CD4-positive, alpha-beta T cell treated with Interleukin-6 at 100 ng/mL for 8 hours (primary cell): ENCODE data around the gene EPHB6.

Experiments used
- DNase-seq: peaks from one replicate; pipeline ENCODE4 v3.0.0-alpha.2; 2020; ENCODE audit warnings: mixed read lengths, low spot score

EPHB6 gene

GRCh38 chr7:142835487-142835886 lies 19.4 kb upstream of the EPHB6 start:
- DNase-seq = no peak

- DNase-seq = no peak
These were observed 18.4 kb upstream of the EPHB6 start for GRCh38 chr7:142836426-142836825.

GRCh38 chr7:142838461-142839213 lies 16.2 kb upstream of the EPHB6 start:
- DNase-seq = no peak

GRCh38 chr7:142842251-142842766 lies 12.6 kb upstream of the EPHB6 start:
- DNase-seq = no peak

- DNase-seq = no peak
These were observed 7.5 kb upstream of the EPHB6 start for GRCh38 chr7:142847353-142847752.

DNA sequence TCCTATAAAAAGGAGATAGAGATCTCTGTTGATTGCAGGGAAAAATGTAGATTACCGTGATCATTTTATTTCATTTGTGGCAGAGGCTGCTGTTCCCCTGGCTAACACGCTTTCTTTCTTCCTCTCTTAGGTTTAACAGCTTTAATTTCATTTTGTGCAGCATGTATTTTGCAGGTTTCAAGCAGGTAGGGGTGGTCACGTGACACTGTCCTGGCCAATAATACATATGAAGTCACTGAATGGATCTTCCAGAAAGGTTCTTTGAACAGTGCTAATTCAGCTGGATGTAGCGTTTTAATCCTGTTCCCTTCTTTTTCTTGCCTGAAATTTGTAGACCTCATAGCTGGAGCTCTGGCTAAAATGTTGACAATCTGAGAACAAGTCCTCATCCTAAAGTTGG lies 3.6 kb upstream of the EPHB6 start:
- no peak for DNase-seq

DNA sequence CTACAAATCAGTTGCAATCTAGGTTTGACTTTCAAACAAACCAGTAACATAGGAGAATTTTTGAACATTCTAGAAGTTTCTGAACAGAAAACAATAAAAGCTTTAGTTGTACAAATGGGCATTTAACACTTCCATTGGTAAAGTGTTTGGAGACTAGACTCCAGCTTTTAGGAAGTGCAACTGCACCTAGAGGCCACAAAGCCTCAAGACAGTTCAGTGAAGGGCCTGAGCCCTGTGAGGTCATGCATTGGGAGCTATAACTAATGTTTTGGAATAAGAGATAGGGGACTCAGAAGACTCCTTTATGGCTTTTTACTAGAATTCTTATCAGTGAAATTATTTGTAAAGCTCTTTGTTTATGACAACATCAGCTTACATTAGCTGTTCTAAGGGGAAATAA lies 3.0 kb upstream of the EPHB6 start:
- no peak for DNase-seq

- DNase-seq = peak; percentile 61
These were observed 1.0 kb upstream of the EPHB6 start for GRCh38 chr7:142853739-142854371.

DNA sequence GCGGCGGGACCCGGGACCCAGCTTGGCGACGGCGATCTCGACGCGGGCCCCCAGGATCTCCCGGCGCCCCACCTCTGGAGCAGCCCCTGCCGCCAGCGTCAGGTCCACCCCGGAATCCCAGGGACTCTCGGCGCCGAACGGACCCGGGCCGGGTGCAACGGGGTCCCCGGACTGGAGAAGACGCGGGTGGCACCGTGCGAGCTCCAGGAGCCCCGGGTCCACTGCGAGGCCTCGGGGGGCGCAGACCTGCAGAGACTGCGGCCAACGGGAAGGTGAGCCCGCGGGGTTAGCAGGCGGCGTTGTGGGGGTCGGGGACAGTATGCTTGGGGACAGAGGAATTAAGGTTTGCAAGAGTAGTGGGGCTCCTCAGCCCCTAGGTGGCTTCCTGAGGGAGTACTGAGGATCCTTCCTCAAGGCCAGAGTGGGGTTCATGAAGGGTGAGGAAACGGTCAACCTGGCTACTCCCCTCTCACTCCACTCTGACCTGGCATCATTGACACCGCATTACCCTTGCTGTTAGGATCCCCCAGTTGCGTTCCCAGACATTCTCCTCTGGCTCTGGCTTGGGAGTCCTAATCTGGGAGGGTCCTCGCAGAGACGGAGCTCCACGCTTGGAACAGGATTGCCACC lies 353 bp downstream of the EPHB6 start:
- no peak for DNase-seq

DNA sequence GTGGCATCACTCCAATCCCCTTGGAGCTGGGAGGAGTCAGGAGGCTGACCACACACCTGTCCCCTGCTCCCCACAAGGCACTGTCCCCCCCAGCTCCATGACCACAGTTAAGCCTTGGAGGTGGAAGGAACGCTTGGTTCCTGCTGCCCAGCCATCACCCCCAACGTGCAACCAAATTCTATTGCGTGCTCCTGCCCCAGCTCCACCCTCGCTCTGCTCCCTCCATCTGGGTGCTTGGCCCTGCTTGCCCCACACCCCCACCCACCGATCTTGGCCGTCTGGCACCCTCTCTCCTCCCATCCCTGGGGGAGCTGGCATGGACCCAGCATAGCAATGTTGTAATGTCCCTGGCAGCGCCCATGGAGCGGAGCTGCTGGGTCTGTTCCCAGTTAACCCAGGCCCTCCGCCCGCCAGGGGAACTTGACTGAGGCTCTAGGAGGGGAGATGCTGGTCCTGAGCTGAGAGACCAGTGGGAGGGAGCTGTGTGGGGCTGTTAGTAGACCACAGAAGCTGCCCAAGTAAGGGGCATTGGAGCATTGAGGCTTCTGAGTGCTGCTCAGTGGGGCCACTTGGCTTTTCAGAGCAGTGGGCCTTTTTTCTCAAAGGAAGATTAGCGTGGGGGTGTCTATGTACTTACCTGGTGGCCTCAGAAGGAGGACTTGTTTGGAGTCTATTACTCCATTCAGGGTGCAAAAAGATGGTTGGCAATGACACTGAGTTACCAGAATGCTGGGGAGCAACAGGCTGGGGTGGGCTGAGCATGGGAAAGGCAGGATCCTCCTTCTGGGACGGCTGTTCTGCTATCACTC lies 1.1 kb downstream of the EPHB6 start:
- DNase-seq = no peak

DNA sequence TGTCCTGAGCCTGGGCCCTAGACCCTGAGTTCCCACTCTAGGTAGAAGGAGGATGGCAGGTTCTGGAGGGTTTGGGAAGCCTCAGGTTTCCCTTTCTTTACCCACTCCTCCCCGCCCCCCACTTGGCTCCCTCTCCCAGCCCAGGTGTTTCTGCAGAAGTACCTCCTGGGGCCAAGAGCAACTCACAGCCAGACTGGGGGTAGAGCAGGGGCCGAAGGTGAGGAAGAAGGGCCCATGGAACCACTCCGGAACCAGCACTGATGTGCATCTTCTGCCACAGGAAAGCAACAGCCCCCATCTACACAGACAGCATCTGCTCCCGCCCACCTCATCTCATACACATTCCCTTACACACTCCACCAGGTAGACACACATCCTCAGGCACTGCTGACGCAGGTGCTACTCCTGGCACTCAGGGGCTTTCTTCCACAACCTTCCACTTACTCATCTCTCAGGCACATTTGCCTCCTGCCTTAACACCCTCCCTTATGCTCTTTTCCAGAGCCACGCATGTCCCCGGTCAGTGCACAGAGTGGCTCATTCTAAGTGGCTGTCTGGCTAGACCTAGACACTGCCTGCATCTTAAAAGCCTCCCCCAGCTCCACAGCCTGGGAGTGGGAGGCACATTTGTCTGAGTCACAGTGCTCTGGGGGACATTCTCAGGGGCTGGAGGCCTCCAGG lies 1.8 kb downstream of the EPHB6 start:
- no peak for DNase-seq

GRCh38 chr7:142857625-142858024 lies 2.7 kb downstream of the EPHB6 start:
- DNase-seq = no peak

DNA sequence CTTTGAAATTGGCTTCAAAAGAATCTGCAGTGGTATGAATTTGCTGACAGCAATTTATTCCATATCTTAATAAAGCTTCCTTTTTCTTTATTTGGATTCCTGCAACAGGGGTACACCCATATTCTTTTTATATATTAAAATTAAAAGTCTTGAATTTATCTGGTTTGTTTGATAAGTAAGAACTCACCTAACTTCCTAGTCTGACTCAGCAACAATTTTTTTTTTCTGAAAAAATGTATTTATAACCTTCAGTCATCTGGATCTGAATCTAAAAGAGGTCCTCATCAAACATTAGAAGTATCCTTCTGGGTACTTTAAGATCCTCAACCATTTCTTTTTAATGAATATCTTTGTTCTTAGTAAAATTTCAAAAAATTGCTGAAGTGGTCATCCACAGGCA lies 4.5 kb downstream of the EPHB6 start:
- no peak for DNase-seq

GRCh38 chr7:142859829-142860228 lies 5.0 kb downstream of the EPHB6 start:
- DNase-seq = no peak

GRCh38 chr7:142860968-142861367 lies 6.1 kb downstream of the EPHB6 start:
- DNase-seq = no peak

GRCh38 chr7:142862351-142862750 lies 7.5 kb downstream of the EPHB6 start:
- DNase-seq = no peak

GRCh38 chr7:142862786-142863400 lies 8.0 kb downstream of the EPHB6 start:
- DNase-seq = no peak

GRCh38 chr7:142863891-142864685 lies 9.2 kb downstream of the EPHB6 start:
- no peak for DNase-seq

DNA sequence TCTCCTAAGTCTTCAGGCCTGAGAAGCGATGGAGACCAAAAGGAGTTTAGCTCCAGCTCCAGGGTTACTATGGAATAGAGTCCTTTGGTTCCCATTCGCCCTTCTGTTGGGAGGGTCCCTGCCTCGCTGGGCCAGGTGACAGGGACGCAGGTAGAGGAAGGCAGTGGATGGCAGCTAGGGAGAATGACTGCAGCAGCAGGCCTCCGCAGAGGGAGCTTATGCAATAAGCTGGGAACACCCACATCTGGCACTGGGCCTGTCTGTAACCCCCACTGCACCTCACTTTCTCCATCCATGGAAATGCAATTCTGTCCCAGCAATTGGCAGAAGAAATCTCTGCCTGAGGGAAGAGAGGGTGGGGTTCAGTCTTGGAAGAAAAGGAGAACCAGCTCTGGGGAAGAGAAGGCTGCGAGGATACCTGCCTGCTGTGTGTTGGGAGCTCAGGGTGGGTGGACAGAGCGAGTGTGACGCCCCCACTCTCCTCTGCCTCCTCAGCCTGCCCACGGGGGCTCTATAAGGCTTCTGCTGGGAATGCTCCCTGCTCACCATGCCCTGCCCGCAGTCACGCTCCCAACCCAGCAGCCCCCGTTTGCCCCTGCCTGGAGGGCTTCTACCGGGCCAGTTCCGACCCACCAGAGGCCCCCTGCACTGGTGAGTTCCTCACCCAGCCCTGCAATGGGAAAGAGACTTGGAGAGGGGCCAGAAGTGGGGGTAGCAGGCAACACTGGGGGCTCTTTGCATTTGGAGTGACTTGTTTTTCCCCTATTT lies 10.3 kb downstream of the EPHB6 start:
- DNase-seq = no peak

- DNase-seq = no peak
These were observed 10.9 kb downstream of the EPHB6 start for GRCh38 chr7:142865766-142866165.
